ENCODE data around the gene NUDT22. TPM values are rescaled to one million over a fixed set of nuclear protein-coding genes. Genes with fewer than 3 reads are reported as not detected.

NUDT22 gene
- total and polyA plus RNA-seq, 10 donors: 61.8 to 109 (median 78.7) TPM

GRCh38 chr11:64260147-64260708, 34.2 kb downstream of the NUDT22 start:
- intact Hi-C loops (cut with DNase I; ENCODE audit: low total_unique reads): no loop called here
- peaks cover 0 to 7% (median 2%) of the 10 kb centered on the region in 6 donors for H3K4me1 ChIP-seq
- DNase-seq: no peak

GRCh38 chr11:64261556-64262080, 35.5 kb downstream of the NUDT22 start:
- H3K36me3 ChIP-seq: peaks cover 0 to 100% (median 64%) of the 10 kb centered on the region in 6 donors
- DNase-seq: no peak
- 89 to 96% (median 94%) methylated on average over 14 to 18 of the region's 18 CpGs for WGBS, 5 donors
- H3K9me3 ChIP-seq: no peaks in the 10 kb centered on the region
- intact Hi-C loops (cut with DNase I; ENCODE audit: low total_unique reads): no loop called here
- no peak overlapping the region for H3K27ac ChIP-seq
- TF ChIP-seq, protein P1, sequence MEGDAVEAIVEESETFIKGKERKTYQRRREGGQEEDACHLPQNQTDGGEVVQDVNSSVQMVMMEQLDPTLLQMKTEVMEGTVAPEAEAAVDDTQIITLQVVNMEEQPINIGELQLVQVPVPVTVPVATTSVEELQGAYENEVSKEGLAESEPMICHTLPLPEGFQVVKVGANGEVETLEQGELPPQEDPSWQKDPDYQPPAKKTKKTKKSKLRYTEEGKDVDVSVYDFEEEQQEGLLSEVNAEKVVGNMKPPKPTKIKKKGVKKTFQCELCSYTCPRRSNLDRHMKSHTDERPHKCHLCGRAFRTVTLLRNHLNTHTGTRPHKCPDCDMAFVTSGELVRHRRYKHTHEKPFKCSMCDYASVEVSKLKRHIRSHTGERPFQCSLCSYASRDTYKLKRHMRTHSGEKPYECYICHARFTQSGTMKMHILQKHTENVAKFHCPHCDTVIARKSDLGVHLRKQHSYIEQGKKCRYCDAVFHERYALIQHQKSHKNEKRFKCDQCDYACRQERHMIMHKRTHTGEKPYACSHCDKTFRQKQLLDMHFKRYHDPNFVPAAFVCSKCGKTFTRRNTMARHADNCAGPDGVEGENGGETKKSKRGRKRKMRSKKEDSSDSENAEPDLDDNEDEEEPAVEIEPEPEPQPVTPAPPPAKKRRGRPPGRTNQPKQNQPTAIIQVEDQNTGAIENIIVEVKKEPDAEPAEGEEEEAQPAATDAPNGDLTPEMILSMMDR (IDR thresholded peaks at IDR 0.05 in 8 of 11, conservative IDR thresholded peaks at IDR 0.05 in 3 of 11): no peak
- no peak for TF ChIP-seq POLR2AphosphoS5 (IDR thresholded peaks at IDR 0.05)
- TF ChIP-seq POLR2A (IDR thresholded peaks at IDR 0.05): no peak
- H3K4me3 ChIP-seq: no peak overlapping the region
- no peaks in the 10 kb centered on the region for H3K27me3 ChIP-seq (replicated peaks in 1 of 7)
- peaks cover 0 to 6% (median 2%) of the 10 kb centered on the region in 6 donors for H3K4me1 ChIP-seq

More at GRCh38 chr11:64260147-64260708, 34.2 kb downstream of the NUDT22 start:
- H3K27me3 ChIP-seq (replicated peaks in 1 of 7): no peaks in the 10 kb centered on the region
- TF ChIP-seq POLR2A (IDR thresholded peaks at IDR 0.05): no peak
- no peak for TF ChIP-seq POLR2AphosphoS5 (IDR thresholded peaks at IDR 0.05)
- TF ChIP-seq, protein P1 (IDR thresholded peaks at IDR 0.05 in 8 of 11, conservative IDR thresholded peaks at IDR 0.05 in 3 of 11): no peak
- no peak overlapping the region for H3K4me3 ChIP-seq
- WGBS, 5 donors: 89 to 95% (median 91%) methylated on average over 6 of the region's 6 CpGs
- no peak overlapping the region for H3K27ac ChIP-seq
- H3K36me3 ChIP-seq: peaks cover 0 to 100% (median 71%) of the 10 kb centered on the region in 6 donors
- H3K9me3 ChIP-seq: no peaks in the 10 kb centered on the region

DNA sequence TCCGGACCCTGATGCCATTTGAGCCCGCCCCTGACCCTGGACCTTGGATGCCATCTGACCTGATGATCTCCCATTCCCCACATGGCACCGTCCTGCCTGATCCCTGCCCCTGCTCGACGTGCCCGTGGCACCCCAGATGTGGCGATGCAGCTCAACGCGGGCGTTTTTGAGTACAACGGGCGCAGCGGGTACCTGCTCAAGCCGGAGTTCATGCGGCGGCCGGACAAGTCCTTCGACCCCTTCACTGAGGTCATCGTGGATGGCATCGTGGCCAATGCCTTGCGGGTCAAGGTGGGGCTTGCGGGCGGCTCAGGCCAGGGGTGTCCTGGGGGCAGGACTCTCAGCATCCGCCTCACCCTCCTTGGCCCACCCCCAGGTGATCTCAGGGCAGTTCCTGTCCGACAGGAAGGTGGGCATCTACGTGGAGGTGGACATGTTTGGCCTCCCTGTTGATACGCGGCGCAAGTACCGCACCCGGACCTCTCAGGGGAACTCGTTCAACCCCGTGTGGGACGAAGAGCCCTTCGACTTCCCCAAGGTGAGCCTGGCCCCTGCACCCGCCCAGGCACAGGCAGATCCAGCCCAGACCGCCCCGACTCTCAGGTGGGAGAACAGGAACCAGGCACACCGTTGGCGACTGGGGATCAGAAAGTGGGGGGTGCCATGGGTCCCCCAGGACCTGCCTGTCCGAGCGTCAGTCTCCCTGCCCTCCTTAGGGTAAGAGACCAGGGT, 36.4 kb downstream of the NUDT22 start:
- WGBS, 5 donors: 93 to 97% (median 95%) methylated on average over 34 to 42 of the region's 42 CpGs
- peak; percentile 76 for DNase-seq
- intact Hi-C loops (cut with DNase I; ENCODE audit: low total_unique reads): no loop called here

More for the DNA sequence above, 36.4 kb downstream of the NUDT22 start:
- Histone ChIP-seq H3K27ac (no peak overlapping the region), H3K27me3 (replicated peaks in 1 of 7) (no peaks in the 10 kb centered on the region), H3K4me1 (peaks cover 6 to 15% (median 10%) of the 10 kb centered on the region in 6 donors), H3K9me3 (no peaks in the 10 kb centered on the region), H3K36me3 (peaks cover 0 to 100% (median 61%) of the 10 kb centered on the region in 6 donors), H3K4me3 (no peak overlapping the region)
- no peak for TF ChIP-seq POLR2AphosphoS5 (IDR thresholded peaks at IDR 0.05)
- no peak for TF ChIP-seq POLR2A (IDR thresholded peaks at IDR 0.05)
- TF ChIP-seq, protein P1 (IDR thresholded peaks at IDR 0.05 in 8 of 11, conservative IDR thresholded peaks at IDR 0.05 in 3 of 11): no peak

All from spleen (tissue), 11 donors.